HG02870 (cell line): ENCODE measurements around the gene BCDIN3D.
A peak's percentile ranks its signal among the peaks of the same experiment; 100 is the strongest.
"Not testable (repeated sequence)": the region's sequence is repeated elsewhere in the genome, so short reads cannot be mapped to it uniquely, and the experiment has no call there.

ENCODE experiments used
- ATAC-seq: cut with Tn5 transposase; IDR thresholded peaks from one replicate; pipeline ENCODE4 v1.9.1; 2021; ENCODE audit warnings: mild to moderate bottlenecking, moderate library complexity; ENCODE audit not compliant: unreplicated experiment

Gene BCDIN3D

GRCh38 chr12:49863946-49864797 lies 21.3 kb upstream of the BCDIN3D start:
- ATAC-seq, result no peak

GRCh38 chr12:49860921-49861320 lies 18.0 kb upstream of the BCDIN3D start:
- not testable (repeated sequence) for ATAC-seq

- ATAC-seq, result not testable (repeated sequence)
These were observed 13.0 kb upstream of the BCDIN3D start for GRCh38 chr12:49855890-49856289.

- ATAC-seq, result no peak
These were observed 12.1 kb upstream of the BCDIN3D start for GRCh38 chr12:49854976-49855375.

- no peak for ATAC-seq
These were observed 10.8 kb upstream of the BCDIN3D start for GRCh38 chr12:49853671-49854070.

GRCh38 chr12:49847161-49847560 lies 4.3 kb upstream of the BCDIN3D start:
- ATAC-seq, result no peak

- no peak for ATAC-seq
These were observed 3.1 kb upstream of the BCDIN3D start for GRCh38 chr12:49846032-49846431.

- no peak for ATAC-seq
These were observed 1.1 kb upstream of the BCDIN3D start for GRCh38 chr12:49843876-49844437.

GRCh38 chr12:49843411-49843810 lies 505 bp upstream of the BCDIN3D start:
- ATAC-seq, result no peak

GRCh38 chr12:49838973-49839633 lies 3.8 kb downstream of the BCDIN3D start:
- ATAC-seq, result no peak

- no peak for ATAC-seq
These were observed 10.0 kb downstream of the BCDIN3D start for GRCh38 chr12:49832836-49833421.

GRCh38 chr12:49831717-49832116 lies 11.2 kb downstream of the BCDIN3D start:
- no peak for ATAC-seq

- peak; percentile 81 for ATAC-seq
These were observed 14.5 kb downstream of the BCDIN3D start, which contains the start of gene NCKAP5L for GRCh38 chr12:49828133-49829091. Gene NCKAP5L (minus strand): TSS chr12:49828413. CDS start chr12:49804044, 24,369 bp downstream.

GRCh38 chr12:49827401-49828099 lies 15.4 kb downstream of the BCDIN3D start:
- peak; percentile 15 for ATAC-seq

- ATAC-seq, result no peak
These were observed 15.9 kb downstream of the BCDIN3D start for GRCh38 chr12:49827051-49827400.

- no peak for ATAC-seq
These were observed 16.9 kb downstream of the BCDIN3D start for GRCh38 chr12:49825971-49826421.

- no peak for ATAC-seq
These were observed 17.4 kb downstream of the BCDIN3D start for GRCh38 chr12:49825360-49825970.

GRCh38 chr12:49824895-49825294 lies 18.0 kb downstream of the BCDIN3D start:
- ATAC-seq, result no peak

GRCh38 chr12:49824416-49824815 lies 18.5 kb downstream of the BCDIN3D start:
- ATAC-seq, result no peak
